GM12865 (cell line): Measurements from ENCODE around the gene TMEM52B.

Experiments
- DNase-seq: peaks from one replicate; pipeline ENCODE4 v3.0.0; 2010; ENCODE audit warnings: low read depth
- H3K4me3 ChIP-seq: 2 replicates; pipeline ENCODE4 v1.5.1; 2011; ENCODE audit warnings: mild to moderate bottlenecking, low read depth, low read length, control low read depth
- CTCF ChIP-seq: IDR thresholded peaks from 2 replicates; pipeline ENCODE4 v1.5.1; 2011; ENCODE audit warnings: low read length, control low read depth, low read depth, inconsistent platforms; ENCODE audit not compliant: insufficient read depth; ENCODE audit errors: missing control alignments

TMEM52B gene

GRCh38 chr12:10178821-10179220, at the start of gene TMEM52B:
Gene TMEM52B (plus strand): TSS chr12:10179032. CDS start chr12:10179575, 543 bp downstream.
- no peak for TF ChIP-seq CTCF
- no peak for DNase-seq

GRCh38 chr12:10130042-10130441, 48.8 kb upstream of the TMEM52B start, which contains the start of gene CLEC7A:
Gene CLEC7A (minus strand): TSS chr12:10130199. CDS start chr12:10130082, 117 bp downstream.
- H3K4me3 ChIP-seq = no peak within 1 kb of the TSS
- DNase-seq = peak; percentile 70
- TF ChIP-seq CTCF = no peak

More at GRCh38 chr12:10178821-10179220, at the start of gene TMEM52B:
- H3K4me3 ChIP-seq = no peak within 1 kb of the TSS

- TF ChIP-seq CTCF = no peak
- DNase-seq = no peak
- H3K4me3 ChIP-seq = no peak overlapping the region
Measured at GRCh38 chr12:10131111-10131690, 47.6 kb upstream of the TMEM52B start.

- H3K4me3 ChIP-seq = no peak overlapping the region
- DNase-seq = no peak
- TF ChIP-seq CTCF = no peak
Measured at GRCh38 chr12:10132850-10133370, 45.9 kb upstream of the TMEM52B start.

- TF ChIP-seq CTCF = no peak
- no peak for DNase-seq
Measured at GRCh38 chr12:10135126-10135525, 43.7 kb upstream of the TMEM52B start.

GRCh38 chr12:10136637-10137205, 42.1 kb upstream of the TMEM52B start:
- DNase-seq = no peak
- TF ChIP-seq CTCF = no peak
- H3K4me3 ChIP-seq = no peak overlapping the region

More at GRCh38 chr12:10135126-10135525, 43.7 kb upstream of the TMEM52B start:
- no peak overlapping the region for H3K4me3 ChIP-seq
